ENCODE data around the gene PCDHGA7. TPM values are rescaled to one million over a fixed set of nuclear protein-coding genes. Genes with fewer than 3 reads are reported as not detected.

Gene PCDHGA7
- total RNA-seq, 1 experiment from 2014 or later = 0.83 TPM

DNA sequence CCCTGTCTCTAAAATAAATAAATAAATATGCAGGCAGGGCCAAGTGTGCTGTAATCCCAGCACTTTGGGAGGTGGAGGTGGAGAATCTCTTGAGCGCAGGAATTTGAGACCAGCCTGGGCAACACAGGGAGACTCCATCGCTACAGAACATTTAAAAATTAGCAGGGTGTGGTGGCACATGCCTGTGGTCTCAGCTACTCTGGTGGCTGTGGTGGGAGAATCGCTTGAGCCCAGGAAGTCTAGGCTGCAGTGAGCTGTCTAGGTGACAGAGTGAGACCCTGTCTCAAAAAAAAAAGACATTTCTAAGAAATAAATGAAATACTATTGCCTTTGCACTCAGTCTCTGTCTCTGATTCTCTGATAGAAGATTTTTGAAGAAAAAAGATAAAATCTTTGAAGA is 29.0 kb downstream of the PCDHGA7 start:
- Mint-ChIP-seq H3K9me3 (peaks cover 34 to 42% of the 10 kb centered on the region in 2 experiments), H3K27me3 (ENCODE audit: low read depth) (peaks cover 25% of the 10 kb centered on the region)
- H3K18ac ChIP-seq (ENCODE audit: insufficient read length, low read depth, low read length) = no peak overlapping the region

More for the DNA sequence above, 29.0 kb downstream of the PCDHGA7 start:
- no peak overlapping the region for H3K23ac ChIP-seq (ENCODE audit: insufficient read length, low read depth, low read length)
- no peak overlapping the region for H3K56ac ChIP-seq (ENCODE audit: insufficient read length, low read depth, low read length)
- WGBS (ENCODE audit: extremely low coverage, insufficient read length, low lambda C conversion rate) = no CpG with 5 or more reads among the region's 3 CpGs
- H3K27me3 ChIP-seq (ENCODE audit: insufficient read depth, low read length) = no peaks in the 10 kb centered on the region; the same call in 1 of the 2 replicates
- H4K20me1 ChIP-seq (ENCODE audit: control insufficient read depth, insufficient read depth, insufficient read length) = no peaks in the 10 kb centered on the region
- H3K79me2 ChIP-seq (ENCODE audit: insufficient read depth, low read length) = no peaks in the 10 kb centered on the region
- no peak overlapping the region for H2BK120ac ChIP-seq (ENCODE audit: low read depth, low read length, poor library complexity, severe bottlenecking)
- no peak overlapping the region for H3K4ac ChIP-seq (ENCODE audit: low read depth, low read length)
- H2AFZ ChIP-seq (ENCODE audit: low read length) = no peak overlapping the region
- peaks cover 5% of the 10 kb centered on the region for H3K23me2 ChIP-seq (ENCODE audit: insufficient read length, low read depth, low read length, poor library complexity, severe bottlenecking)
- H2BK5ac ChIP-seq (ENCODE audit: insufficient read length, low read length) = no peak overlapping the region
- no peaks in the 10 kb centered on the region for H3K9me3 ChIP-seq (ENCODE audit: control insufficient read depth, low read depth, low read length)
- no peaks in the 10 kb centered on the region for H3K4me1 ChIP-seq (ENCODE audit: insufficient read depth, low read length)
- peaks cover 24 to 50% (median 34%) of the 10 kb centered on the region in 3 experiments for H3K36me3 Mint-ChIP-seq (ENCODE audit: insufficient read depth in 1 of 3, low read depth in 3 of 3)
- no peak for DNase-seq
- H3K27ac ChIP-seq (ENCODE audit: insufficient read length, low read depth, low read length) = no peak overlapping the region
- H2BK15ac ChIP-seq (ENCODE audit: low read depth, low read length) = no peak overlapping the region
- no peak overlapping the region for H2BK12ac ChIP-seq (ENCODE audit: insufficient read length, low read depth, low read length)
- no peak overlapping the region for H4K8ac ChIP-seq (replicated peaks; ENCODE audit: insufficient read length, low read depth, low read length)
- H3K4me1 Mint-ChIP-seq = peaks cover 14 to 21% of the 10 kb centered on the region in 2 experiments
- no peak overlapping the region for H3K9ac ChIP-seq (ENCODE audit: extremely low read depth, insufficient read length, low read length)
- H3K4me2 ChIP-seq (ENCODE audit: insufficient read depth, insufficient read length, low read length) = no peak overlapping the region
- H3K4me3 Mint-ChIP-seq = no peak overlapping the region
- H4K5ac ChIP-seq (ENCODE audit: insufficient read length, low read depth, low read length) = no peak overlapping the region
- no peaks in the 10 kb centered on the region for H3K79me1 ChIP-seq (ENCODE audit: insufficient read depth, low read depth, low read length, poor library complexity, severe bottlenecking)
- H3T11ph ChIP-seq (ENCODE audit: low read length) = no peak overlapping the region
- no peak overlapping the region for H3K14ac ChIP-seq (ENCODE audit: insufficient read depth, low read length)
- no peak overlapping the region for H4K91ac ChIP-seq (ENCODE audit: insufficient read length, low read depth, low read length)
- H3K27ac Mint-ChIP-seq = no peak overlapping the region
- TF ChIP-seq, protein P1, sequence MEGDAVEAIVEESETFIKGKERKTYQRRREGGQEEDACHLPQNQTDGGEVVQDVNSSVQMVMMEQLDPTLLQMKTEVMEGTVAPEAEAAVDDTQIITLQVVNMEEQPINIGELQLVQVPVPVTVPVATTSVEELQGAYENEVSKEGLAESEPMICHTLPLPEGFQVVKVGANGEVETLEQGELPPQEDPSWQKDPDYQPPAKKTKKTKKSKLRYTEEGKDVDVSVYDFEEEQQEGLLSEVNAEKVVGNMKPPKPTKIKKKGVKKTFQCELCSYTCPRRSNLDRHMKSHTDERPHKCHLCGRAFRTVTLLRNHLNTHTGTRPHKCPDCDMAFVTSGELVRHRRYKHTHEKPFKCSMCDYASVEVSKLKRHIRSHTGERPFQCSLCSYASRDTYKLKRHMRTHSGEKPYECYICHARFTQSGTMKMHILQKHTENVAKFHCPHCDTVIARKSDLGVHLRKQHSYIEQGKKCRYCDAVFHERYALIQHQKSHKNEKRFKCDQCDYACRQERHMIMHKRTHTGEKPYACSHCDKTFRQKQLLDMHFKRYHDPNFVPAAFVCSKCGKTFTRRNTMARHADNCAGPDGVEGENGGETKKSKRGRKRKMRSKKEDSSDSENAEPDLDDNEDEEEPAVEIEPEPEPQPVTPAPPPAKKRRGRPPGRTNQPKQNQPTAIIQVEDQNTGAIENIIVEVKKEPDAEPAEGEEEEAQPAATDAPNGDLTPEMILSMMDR (conservative IDR thresholded peaks at IDR 0.05) = no peak
- H2BK20ac ChIP-seq (ENCODE audit: low read depth, low read length, poor library complexity, severe bottlenecking) = no peak overlapping the region
- no peak overlapping the region for H2AK5ac ChIP-seq (ENCODE audit: insufficient read length, low read length)
